MG63 (cell line): ENCODE results near the gene EXOC2. TPM values are rescaled to one million over a fixed set of nuclear protein-coding genes. Genes with fewer than 3 reads are reported as not detected.
"Not testable (repeated sequence)": the region's sequence is repeated elsewhere in the genome, so short reads cannot be mapped to it uniquely, and the experiment has no call there.

ENCODE experiments used
- DNase-seq: peaks from one replicate; pipeline ENCODE4 v3.0.0-alpha.2; 2020
- H3K27me3 ChIP-seq: fragments of 250-450 bp; sonication (Bioruptor Pico); 2 replicates; pipeline ENCODE4 v1.5.1; 2020; ENCODE audit warnings: mild to moderate bottlenecking, moderate library complexity
- H3K36me3 ChIP-seq: fragments of 250-450 bp; sonication (Bioruptor Pico); 2 replicates; pipeline ENCODE4 v1.5.1; 2020; ENCODE audit warnings: mild to moderate bottlenecking, moderate library complexity
- H3K4me3 ChIP-seq: fragments of 250-450 bp; sonication (Bioruptor Pico); 2 replicates; pipeline ENCODE4 v1.5.1; 2020; ENCODE audit warnings: mild to moderate bottlenecking, moderate library complexity
- H3K9me3 ChIP-seq: fragments of 250-450 bp; sonication (Bioruptor Pico); 2 replicates; pipeline ENCODE4 v1.5.1; 2020; ENCODE audit warnings: mild to moderate bottlenecking, moderate library complexity
- total RNA-seq: library from RNA; depleted of rRNA; stranded (reverse); fragments of >200 nt; shearing (Covaris generic); gene quantifications from 2 replicates; pipeline ENCODE4 v1.2.3, GENCODE V29; 2014; ENCODE audit warnings: low replicate concordance

Gene EXOC2
- total RNA-seq, 1 experiment from 2014 or later, result 16.9 TPM

DNA sequence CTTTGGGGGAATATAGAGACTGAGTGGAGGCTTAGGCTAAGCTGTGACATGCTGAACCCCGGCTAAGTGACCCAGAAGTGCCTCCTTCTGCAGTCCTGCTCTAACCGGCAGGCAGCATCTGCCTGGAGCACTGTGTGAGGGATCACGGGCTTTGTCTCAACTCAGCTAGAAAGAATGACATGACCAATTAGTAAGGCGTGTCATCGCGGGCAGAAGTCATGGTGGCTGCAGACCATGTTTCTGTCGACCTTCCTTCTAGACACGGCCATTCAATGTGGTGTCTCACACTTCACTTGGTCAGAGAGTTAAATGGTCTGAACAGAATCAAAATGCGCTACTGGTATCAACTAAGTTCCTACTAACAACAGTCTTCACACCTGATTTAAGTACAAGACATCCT, 71.0 kb downstream of the EXOC2 start:
- Histone ChIP-seq H3K27me3 (no peaks in the 10 kb centered on the region), H3K36me3 (no peaks in the 10 kb centered on the region), H3K9me3 (no peaks in the 10 kb centered on the region), H3K4me3 (no peak overlapping the region)
- no peak for DNase-seq

DNA sequence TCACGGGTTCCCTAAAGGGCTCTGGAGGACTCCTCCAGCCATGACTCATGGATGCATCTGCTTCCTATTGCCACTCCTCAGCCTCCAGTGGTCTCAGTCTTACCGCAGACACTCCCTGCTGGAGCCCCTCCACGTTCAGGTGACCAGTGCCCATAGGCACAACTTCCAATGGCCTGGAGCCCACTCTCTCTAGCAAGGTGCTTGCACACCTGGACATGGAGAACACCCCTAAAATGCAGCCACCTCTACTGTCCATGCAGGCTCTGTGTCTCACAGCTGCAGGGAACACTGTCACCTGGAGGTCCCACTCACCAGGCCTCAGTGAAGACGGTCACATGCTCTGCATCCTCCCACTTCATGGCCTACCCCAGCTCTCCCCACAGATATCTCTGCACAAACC, 72.0 kb downstream of the EXOC2 start:
- no peak for DNase-seq
- H3K9me3 ChIP-seq, result no peaks in the 10 kb centered on the region
- H3K36me3 ChIP-seq, result no peaks in the 10 kb centered on the region
- H3K4me3 ChIP-seq, result no peak overlapping the region
- H3K27me3 ChIP-seq, result no peaks in the 10 kb centered on the region

DNA sequence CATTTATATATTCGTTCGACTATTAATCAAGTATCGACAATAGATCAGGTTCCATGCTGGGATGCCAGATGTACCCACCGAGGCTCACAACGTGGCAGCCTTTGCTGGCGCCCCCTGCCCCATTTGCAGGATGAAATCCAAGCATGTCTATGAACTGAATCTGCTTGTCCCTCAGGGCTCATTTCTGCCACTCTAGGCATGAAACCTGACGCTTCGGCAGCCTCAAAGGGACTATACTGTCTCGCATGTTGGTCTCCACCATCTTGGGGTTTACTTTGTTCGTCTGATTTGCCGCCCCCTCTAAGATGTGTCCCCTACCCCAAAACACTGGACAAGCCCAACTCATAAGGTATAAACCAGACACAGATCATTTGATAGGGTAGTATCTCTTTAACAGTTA, 72.8 kb downstream of the EXOC2 start:
- no peak for DNase-seq
- no peak overlapping the region for H3K4me3 ChIP-seq
- H3K27me3 ChIP-seq, result no peaks in the 10 kb centered on the region
- no peaks in the 10 kb centered on the region for H3K36me3 ChIP-seq
- no peaks in the 10 kb centered on the region for H3K9me3 ChIP-seq

DNA sequence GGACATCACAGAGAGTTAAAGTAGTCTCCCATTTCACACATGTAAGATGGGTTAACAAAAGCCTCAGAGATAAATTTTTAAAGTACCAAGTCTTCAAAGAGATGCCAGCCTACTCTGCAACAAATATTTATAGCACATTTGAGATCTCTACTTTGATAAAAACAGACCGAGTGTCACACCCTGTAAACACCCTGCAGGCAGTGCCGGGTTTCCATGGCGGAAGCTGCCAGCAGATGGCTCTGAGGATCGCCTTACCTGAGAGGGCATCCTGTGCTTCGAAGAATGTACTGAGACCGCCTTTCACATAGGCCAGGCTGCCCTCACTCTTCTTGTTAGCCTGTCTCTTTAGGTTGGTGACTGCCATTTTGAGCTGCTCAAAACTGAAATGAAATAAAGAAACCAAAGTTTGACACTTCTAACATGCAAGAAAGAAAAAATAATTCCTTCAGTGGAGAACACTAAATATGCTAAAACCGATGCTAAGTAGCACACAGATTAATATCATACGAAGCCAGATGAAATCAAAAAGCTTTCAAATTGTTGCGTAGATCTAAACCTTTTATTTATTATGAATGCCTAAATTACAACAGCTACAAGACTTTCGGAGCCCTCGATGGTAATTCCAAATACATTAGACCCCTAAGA, 75.4 kb downstream of the EXOC2 start:
- H3K9me3 ChIP-seq, result no peaks in the 10 kb centered on the region
- H3K27me3 ChIP-seq, result no peaks in the 10 kb centered on the region
- no peak overlapping the region for H3K4me3 ChIP-seq
- DNase-seq, result no peak
- no peaks in the 10 kb centered on the region for H3K36me3 ChIP-seq

DNA sequence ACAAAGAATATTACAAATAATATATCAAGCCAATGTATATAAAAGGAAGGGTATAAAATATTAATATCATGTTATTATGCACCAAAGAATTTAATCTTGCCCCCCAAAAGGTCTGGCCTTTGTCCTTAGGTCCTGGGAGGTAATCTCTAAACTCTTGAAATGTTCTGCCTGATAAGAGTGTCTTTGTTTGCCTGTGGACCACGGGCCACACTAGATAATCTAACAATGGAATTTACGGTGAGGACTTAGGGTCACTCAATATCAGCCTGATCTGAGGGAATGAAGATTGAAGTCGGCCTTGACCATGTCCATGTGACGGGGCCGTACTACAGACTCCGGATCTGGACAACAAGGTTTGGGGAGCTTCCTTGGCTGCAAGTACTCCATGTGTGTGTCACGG, 79.0 kb downstream of the EXOC2 start:
- no peak for DNase-seq
- Histone ChIP-seq H3K9me3 (no peaks in the 10 kb centered on the region), H3K4me3 (no peak overlapping the region), H3K27me3 (no peaks in the 10 kb centered on the region), H3K36me3 (no peaks in the 10 kb centered on the region)

DNA sequence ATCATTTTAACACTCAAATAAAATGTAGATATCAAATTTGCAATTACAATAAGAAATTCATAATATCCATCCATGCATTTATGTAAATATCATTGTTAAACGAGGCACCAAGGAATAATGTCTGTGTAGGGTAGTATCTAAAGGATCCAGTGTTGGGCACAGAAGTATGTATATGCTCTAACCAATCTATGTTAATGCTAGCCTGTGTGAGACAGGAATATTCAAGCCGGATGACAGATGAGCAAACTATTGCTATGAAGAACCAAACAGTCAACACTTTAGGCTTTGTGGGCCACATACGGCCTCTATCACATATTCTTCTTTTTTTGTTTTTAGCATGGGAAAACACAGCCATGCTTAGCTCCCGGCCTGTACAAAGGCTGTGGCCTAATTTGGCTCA, 81.0 kb downstream of the EXOC2 start:
- Histone ChIP-seq H3K9me3 (no peaks in the 10 kb centered on the region), H3K4me3 (no peak overlapping the region), H3K27me3 (no peaks in the 10 kb centered on the region), H3K36me3 (no peaks in the 10 kb centered on the region)
- no peak for DNase-seq

DNA sequence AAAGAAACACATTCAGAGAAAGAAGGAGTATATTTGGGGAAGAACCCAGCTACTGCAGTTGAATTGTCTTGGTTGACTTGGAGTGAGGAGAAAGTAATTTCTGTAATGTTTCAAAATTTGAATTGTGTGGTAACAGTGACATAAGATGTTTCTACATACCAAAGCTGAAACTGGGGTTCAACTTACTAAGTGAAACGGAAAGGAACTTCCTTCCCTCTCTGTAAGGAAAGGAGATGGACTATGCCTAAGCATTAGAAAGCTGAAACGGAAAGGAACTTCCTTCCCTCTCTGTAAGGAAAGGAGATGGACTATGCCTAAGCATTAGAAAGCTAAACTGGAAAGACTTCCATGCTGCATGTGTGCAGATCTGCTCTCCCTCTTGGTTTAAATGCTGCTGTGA, 82.1 kb downstream of the EXOC2 start:
- no peak for DNase-seq
- H3K4me3 ChIP-seq, result no peak overlapping the region
- H3K9me3 ChIP-seq, result no peaks in the 10 kb centered on the region
- no peaks in the 10 kb centered on the region for H3K36me3 ChIP-seq
- no peaks in the 10 kb centered on the region for H3K27me3 ChIP-seq

DNA sequence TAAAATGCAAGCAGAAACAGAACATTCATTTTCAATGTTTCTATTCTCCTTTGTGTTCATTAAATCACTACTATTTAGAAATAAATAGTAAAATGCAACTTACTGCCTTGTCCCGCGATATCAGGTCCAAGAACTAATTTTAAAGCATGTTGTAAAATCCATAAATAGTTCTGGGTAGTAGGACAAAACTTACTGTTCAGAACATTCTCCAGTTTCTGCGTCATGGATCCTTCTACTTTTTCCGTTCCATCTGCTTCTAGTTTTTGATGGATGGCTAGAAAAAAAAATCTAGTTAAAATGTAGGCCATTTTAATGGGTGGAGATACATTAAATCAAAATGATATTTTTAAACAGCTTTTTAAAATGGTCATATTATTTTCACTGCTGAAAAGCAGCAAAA, 83.0 kb downstream of the EXOC2 start:
- no peak for DNase-seq
- Histone ChIP-seq H3K36me3 (no peaks in the 10 kb centered on the region), H3K27me3 (no peaks in the 10 kb centered on the region), H3K4me3 (no peak overlapping the region), H3K9me3 (no peaks in the 10 kb centered on the region)

DNA sequence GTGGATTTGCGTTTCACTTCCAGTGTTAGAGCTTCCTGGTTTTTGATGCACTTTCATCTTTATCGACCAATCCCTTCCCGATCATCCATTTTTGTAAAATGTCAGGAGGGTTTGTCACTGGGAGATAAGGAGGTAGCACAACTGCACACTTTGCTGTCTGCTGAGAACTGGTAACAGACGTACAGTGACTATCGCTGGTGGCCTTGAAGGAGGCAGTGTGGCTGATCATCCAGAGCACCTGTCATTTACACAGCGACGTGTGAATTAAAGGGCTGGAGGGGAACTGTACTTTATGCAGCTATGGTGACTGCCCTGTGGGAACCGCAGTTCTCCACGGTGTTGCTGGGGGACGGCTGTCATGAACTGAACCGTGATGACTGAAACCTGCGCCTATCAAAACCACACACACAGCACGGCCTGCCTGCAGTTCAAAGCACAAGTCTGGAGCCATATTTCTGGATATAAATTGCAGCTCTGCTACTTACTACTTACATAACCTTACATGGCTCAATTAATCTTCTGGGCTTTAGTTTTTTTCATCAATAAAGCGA, 86.0 kb downstream of the EXOC2 start:
- Histone ChIP-seq H3K27me3 (no peaks in the 10 kb centered on the region), H3K36me3 (no peaks in the 10 kb centered on the region), H3K4me3 (no peak overlapping the region), H3K9me3 (no peaks in the 10 kb centered on the region)
- no peak for DNase-seq

DNA sequence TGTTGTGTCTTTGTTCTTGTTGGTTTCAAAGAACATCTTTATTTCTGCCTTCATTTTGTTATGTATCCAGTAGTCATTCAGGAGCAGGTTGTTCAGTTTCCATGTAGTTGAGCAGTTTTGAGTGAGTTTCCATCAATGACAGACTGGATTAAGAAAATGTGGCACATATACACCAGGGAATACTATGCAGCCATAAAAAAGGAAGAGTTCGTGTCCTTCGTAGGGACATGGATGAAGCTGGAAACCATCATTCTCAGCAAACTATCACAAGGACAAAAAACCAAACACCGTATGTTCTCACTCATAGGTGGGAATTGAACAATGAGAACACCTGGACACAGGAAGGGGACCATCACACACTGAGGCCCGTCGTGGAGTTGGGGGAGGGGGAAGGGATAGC, 87.0 kb downstream of the EXOC2 start:
- not testable (repeated sequence) for H3K4me3 ChIP-seq, H3K9me3 ChIP-seq, H3K27me3 ChIP-seq, DNase-seq, H3K36me3 ChIP-seq

DNA sequence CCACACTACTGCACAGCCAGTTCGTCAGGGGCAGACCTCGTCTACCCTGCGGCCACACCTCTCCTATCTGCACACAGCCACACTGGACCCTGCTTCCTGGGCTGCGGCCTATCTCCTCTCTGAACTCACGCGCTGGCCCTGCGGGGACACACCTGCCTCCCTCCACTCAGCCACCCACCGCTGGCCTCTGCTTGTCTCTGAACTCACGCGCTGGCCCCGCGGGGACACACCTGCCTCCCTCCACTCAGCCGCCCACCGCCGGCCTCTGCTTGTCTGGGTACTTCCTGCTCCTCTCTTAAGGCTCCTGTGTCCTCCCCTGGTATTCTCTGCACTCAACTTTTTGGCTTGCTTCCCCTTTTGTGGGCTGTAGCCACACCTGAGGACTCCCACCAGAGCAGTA, 88.4 kb downstream of the EXOC2 start:
- no peaks in the 10 kb centered on the region for H3K27me3 ChIP-seq
- no peaks in the 10 kb centered on the region for H3K36me3 ChIP-seq
- no peaks in the 10 kb centered on the region for H3K9me3 ChIP-seq
- H3K4me3 ChIP-seq, result no peak overlapping the region
- DNase-seq, result no peak

DNA sequence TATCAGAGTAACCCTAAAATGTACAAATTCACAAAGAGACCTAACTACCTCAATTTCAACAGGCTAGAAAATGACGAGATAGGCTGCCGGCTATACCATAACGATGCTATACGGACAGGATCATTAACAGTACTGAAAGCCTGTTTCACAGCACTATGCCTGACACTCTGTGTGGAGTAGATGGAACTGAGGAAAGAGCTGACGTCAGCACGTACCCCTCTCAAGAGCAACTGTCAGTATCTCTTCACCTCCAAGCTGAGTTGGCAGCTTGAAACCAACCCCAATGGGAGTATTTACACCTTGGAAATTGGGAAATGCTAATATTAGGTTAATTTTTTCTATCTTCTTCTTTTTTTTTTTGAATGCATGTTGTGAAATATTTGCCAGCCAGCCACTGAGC, 89.7 kb downstream of the EXOC2 start:
- no peak for DNase-seq
- Histone ChIP-seq H3K27me3 (no peaks in the 10 kb centered on the region), H3K4me3 (no peak overlapping the region), H3K9me3 (no peaks in the 10 kb centered on the region), H3K36me3 (no peaks in the 10 kb centered on the region)

DNA sequence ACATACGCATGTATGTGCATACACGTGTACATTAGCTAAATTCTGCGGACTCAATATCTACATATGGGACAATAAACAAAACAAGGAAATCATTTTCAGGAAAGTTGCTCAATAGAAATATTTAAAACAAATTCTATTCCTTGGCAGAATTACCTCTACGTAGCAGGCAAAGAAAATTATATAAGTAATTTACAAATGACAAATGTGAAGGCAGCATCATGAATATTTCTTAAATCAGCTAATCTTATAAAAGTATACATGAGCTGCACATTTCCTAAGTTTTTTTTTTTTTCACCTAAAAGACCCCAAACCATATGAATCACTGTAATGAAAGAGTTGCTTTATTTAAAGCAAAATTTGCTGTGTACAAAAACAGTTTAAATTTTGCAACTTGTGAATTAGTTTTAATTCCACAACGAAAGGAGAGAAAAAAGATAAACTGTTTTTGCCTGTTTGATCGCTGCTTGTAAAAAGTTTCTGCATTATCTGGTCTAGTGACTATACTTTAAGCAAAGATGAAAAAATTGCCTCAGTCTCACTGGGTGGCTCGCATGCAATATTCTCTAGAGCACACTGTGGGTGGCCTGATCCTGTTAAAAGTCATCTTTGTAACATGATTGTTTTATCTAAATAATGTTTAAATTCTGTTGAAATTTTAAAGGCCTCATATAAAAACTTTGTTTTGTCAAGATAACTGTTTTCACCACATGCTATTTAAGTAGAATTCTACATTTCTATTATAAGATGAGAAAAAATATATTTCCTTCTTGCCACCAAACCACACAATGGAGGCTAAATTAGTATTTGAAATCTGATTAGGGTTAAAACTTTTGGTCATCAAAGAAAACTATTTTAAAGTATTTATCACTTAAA, 93.1 kb downstream of the EXOC2 start:
- Histone ChIP-seq H3K36me3 (no peaks in the 10 kb centered on the region), H3K9me3 (no peaks in the 10 kb centered on the region), H3K4me3 (no peak overlapping the region), H3K27me3 (no peaks in the 10 kb centered on the region)
- no peak for DNase-seq

DNA sequence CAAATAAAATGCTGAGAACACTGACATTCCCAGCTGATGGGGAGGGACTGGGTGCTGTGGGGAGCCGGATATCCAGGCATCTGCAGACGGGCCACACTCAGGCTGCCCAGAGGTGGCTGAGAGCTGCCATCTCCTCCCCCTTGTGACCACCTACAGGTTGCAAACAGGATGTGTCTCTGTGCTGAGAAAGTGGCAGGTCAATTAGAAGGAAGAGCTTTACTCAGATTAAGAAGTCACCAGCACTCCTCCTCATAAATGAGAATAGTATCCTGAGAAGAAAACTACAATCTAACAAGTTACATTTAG, 99.1 kb downstream of the EXOC2 start:
- DNase-seq, result no peak
- H3K4me3 ChIP-seq, result no peak overlapping the region
- no peaks in the 10 kb centered on the region for H3K9me3 ChIP-seq
- H3K36me3 ChIP-seq, result no peaks in the 10 kb centered on the region
- H3K27me3 ChIP-seq, result no peaks in the 10 kb centered on the region

DNA sequence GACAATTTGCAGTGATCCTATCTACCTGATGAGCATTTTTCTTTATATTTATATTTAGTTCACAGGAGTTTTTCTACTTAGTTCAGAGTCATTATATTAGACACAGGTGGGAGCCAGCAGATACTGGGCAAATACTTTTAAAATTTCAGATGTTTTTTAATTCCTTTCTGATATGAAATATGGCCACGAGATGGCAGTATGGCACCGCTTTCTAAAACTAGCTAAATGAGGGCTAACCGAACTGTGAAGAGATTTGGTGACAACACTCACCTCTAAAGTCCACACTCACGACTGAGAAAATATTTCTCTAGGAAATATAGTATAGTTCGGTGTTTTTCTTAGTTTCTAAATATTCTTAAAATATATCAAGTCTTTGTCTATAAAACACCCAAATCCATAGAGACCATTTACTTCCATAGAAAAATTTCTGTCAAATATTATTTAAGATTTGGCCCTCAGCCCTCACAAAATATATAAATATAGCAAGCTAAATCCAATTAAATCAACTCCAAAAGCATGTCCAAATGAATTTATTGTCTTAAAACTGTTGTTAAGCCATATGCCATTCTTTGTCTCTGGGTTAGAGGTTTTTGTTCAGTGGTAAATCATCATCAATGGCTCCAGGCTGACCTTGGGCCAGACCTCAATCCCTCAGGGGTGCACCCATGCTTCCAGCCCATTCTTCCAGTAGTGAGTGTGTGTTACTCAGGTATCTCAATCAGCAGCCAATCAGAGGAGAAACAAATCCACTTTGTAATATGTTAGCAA, 99.6 kb downstream of the EXOC2 start:
- Histone ChIP-seq H3K4me3 (no peak overlapping the region), H3K27me3 (no peaks in the 10 kb centered on the region), H3K36me3 (no peaks in the 10 kb centered on the region), H3K9me3 (no peaks in the 10 kb centered on the region)
- peak; percentile 5 for DNase-seq

DNA sequence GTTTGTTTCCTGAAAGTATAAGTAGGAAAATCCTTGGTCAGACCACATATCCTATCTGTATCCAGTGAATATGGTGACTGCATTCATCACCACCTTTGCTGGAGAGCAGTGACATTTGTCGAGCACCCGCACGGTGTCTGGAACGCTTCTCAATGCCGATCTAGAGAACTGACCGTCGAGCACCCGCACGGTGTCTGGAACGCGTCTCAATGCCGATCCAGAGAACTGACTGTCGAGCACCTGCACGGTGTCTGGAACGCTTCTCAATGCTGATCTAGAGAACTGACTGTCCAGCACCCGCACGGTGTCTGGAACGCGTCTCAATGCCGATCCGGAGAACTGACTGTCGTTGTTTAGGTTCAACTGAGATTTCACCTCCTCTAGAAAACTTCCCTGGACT, 103.8 kb downstream of the EXOC2 start:
- DNase-seq, result no peak
- Histone ChIP-seq H3K4me3 (no peak overlapping the region), H3K27me3 (no peaks in the 10 kb centered on the region), H3K9me3 (no peaks in the 10 kb centered on the region), H3K36me3 (no peaks in the 10 kb centered on the region)

DNA sequence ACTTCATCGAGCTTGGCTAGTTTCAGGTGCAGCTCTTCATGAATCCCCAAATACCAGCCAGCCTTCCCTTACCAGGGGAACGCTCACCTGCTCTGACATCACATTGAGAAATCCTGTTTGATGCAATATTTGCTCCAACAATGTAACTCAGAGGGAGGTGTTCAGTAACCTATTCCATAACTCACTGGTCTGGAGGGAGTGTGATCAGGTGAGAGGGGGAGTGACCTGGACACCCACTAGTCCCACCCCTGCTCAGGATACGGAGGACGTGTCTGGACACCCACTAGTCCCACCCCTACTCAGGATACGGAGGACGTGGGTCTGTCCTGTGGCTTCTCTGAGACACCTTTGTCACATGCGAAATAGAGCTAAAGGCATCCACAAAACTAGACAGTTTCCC, 106.4 kb downstream of the EXOC2 start:
- DNase-seq, result no peak
- Histone ChIP-seq H3K27me3 (no peaks in the 10 kb centered on the region), H3K4me3 (no peak overlapping the region), H3K9me3 (no peaks in the 10 kb centered on the region), H3K36me3 (no peaks in the 10 kb centered on the region)
